HG03039 (cell line): ENCODE data around the gene CDC37L1.
"Not testable (repeated sequence)": the region's sequence is repeated elsewhere in the genome, so short reads cannot be mapped to it uniquely, and the experiment has no call there.

Source experiments
- ATAC-seq: cut with Tn5 transposase; IDR thresholded peaks from one replicate; pipeline ENCODE4 v1.9.1; 2021; ENCODE audit warnings: mild to moderate bottlenecking, moderate library complexity; ENCODE audit not compliant: unreplicated experiment

CDC37L1 gene

GRCh38 chr9:4748612-4749011 lies 69.2 kb downstream of the CDC37L1 start:
- ATAC-seq: no peak

GRCh38 chr9:4750023-4750673 lies 70.8 kb downstream of the CDC37L1 start:
- no peak for ATAC-seq

GRCh38 chr9:4754530-4754929 lies 75.2 kb downstream of the CDC37L1 start:
- ATAC-seq: not testable (repeated sequence)

DNA sequence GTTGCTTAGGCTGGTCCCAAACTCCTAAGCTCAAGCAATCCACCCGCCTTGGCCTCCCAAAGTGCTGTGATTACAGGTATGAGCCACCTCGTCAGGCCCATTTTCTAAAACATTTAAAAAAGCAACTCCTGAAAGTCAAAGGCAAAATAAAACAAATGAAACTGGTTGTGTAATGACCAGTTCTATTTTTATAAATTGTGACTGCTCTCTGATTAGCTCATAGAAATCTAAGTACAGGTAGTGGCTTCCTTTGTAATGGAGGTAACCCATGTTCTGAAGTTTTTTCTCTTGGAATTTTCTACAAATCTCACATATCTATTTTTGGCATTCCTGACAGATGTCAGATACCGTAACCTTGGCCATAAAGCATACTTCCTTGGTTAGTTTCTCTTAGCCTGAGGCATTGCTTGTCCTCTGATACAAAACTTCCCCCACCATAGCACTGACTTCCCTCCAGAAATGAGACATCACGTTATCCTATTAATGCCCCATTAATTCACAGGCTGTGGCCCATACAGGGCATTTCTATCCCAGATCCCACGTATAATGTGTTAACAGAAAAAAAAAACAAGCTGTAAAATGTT lies 75.7 kb downstream of the CDC37L1 start:
- no peak for ATAC-seq

GRCh38 chr9:4756420-4756819 lies 77.1 kb downstream of the CDC37L1 start:
- ATAC-seq: no peak
